IMR-90 (cell line): Measurements from ENCODE around the gene TEP1.

ENCODE experiments used
- CEBPB ChIP-seq: IDR thresholded peaks from 2 replicates; pipeline ENCODE4 v1.6.1; 2012; ENCODE audit warnings: low read depth, low read length, improper control_type of control experiment
- CHD1 ChIP-seq: IDR thresholded peaks from 2 replicates; pipeline ENCODE4 v1.6.1; 2012; ENCODE audit warnings: low read depth, low read length, improper control_type of control experiment
- CTCF ChIP-seq: conservative IDR thresholded peaks from 2 replicates; pipeline ENCODE4 v1.5.1; 2012; ENCODE audit warnings: mild to moderate bottlenecking, low read depth, low read length, improper control_type of control experiment
- MXI1 ChIP-seq: IDR thresholded peaks from 2 replicates; pipeline ENCODE4 v1.6.1; 2012; ENCODE audit warnings: low read depth, mild to moderate bottlenecking, low read length, moderate library complexity, borderline replicate concordance
- POLR2A ChIP-seq: IDR thresholded peaks from 2 replicates; pipeline ENCODE4 v1.6.1; 2012; ENCODE audit warnings: mild to moderate bottlenecking, low read depth, low read length
- RCOR1 ChIP-seq: IDR thresholded peaks from 2 replicates; pipeline ENCODE4 v1.6.1; 2012; ENCODE audit warnings: mild to moderate bottlenecking, low read length, improper control_type of control experiment; ENCODE audit not compliant: insufficient replicate concordance
- RFX5 ChIP-seq: IDR thresholded peaks from 2 replicates; pipeline ENCODE4 v1.8.0; 2012; ENCODE audit warnings: low read depth, mild to moderate bottlenecking, low read length, moderate library complexity
- TF ChIP-seq, protein P1 (sequence below): fragments of 150-350 bp; IDR thresholded peaks from 2 replicates; pipeline ENCODE4 v1.6.1; 2017; ENCODE audit warnings: mild to moderate bottlenecking, antibody characterized with exemption, low read length, low read depth

DNA sequence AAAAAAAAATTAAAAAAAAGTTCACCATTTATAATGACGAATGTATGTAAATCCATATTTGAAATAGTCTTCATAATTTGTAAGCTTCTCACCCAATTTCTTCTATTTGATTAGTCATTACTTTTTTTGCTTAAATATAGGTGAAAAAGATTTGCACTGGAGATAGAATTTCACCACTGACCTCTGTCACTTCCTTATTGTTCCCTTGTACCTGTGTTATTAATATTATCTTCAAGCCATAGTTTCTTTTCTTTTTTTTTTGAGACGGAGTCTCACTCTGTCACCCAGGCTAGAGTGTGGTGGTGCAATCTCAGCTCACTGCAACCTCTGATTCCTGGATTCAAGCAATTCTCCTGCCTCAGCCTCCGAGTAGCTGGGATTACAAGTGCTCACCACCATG lies 15.8 kb downstream of the TEP1 start:
- TF ChIP-seq CTCF (no peak), POLR2A (no peak), MXI1 (no peak), RCOR1 (no peak), CEBPB (no peak), RFX5 (no peak), CHD1 (no peak)
- TF ChIP-seq, protein P1, sequence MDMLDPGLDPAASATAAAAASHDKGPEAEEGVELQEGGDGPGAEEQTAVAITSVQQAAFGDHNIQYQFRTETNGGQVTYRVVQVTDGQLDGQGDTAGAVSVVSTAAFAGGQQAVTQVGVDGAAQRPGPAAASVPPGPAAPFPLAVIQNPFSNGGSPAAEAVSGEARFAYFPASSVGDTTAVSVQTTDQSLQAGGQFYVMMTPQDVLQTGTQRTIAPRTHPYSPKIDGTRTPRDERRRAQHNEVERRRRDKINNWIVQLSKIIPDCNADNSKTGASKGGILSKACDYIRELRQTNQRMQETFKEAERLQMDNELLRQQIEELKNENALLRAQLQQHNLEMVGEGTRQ = no peak
